GM21737 (cell line): ENCODE data around the gene SKIC2.
A peak's percentile ranks its signal among the peaks of the same experiment; 100 is the strongest.
"Not testable (repeated sequence)": the region's sequence is repeated elsewhere in the genome, so short reads cannot be mapped to it uniquely, and the experiment has no call there.

Experiments
- ATAC-seq: cut with Tn5 transposase; IDR thresholded peaks from one replicate; pipeline ENCODE4 v1.9.1; 2021; ENCODE audit warnings: mild to moderate bottlenecking, moderate library complexity; ENCODE audit not compliant: unreplicated experiment

SKIC2 gene

DNA sequence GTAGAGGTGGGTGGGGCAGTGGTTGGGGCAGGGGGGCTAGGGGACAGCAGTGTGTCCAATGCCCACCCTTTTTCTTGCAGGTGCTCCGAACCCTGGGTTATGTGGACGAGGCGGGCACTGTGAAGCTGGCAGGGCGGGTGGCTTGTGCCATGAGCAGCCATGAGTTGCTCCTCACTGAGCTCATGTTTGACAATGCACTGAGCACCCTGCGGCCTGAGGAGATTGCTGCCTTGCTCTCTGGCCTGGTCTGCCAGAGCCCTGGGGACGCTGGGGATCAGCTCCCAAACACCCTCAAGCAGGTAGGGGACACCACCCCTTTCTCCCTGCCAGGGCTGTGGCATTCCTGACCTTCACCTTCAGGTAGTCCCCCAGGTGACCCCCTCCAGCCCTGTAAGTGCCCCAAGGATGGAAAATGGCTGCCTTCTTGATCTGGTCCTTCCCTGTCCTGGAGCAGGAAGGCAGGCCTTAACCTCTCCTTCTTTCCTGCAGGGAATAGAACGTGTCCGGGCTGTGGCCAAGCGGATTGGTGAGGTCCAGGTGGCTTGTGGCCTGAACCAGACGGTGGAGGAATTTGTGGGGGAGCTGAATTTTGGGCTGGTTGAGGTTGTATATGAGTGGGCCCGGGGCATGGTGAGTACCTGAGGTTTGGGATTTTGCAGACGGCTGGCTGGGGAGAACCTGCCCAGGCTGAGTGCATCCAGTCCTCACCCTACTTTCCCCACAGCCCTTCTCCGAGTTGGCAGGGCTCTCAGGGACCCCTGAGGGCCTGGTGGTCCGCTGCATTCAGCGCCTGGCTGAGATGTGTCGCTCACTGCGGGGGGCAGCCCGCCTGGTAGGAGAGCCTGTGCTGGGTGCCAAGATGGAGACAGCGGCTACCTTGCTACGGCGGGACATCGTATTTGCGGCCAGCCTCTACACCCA, 10.1 kb downstream of the SKIC2 start:
- ATAC-seq = no peak

DNA sequence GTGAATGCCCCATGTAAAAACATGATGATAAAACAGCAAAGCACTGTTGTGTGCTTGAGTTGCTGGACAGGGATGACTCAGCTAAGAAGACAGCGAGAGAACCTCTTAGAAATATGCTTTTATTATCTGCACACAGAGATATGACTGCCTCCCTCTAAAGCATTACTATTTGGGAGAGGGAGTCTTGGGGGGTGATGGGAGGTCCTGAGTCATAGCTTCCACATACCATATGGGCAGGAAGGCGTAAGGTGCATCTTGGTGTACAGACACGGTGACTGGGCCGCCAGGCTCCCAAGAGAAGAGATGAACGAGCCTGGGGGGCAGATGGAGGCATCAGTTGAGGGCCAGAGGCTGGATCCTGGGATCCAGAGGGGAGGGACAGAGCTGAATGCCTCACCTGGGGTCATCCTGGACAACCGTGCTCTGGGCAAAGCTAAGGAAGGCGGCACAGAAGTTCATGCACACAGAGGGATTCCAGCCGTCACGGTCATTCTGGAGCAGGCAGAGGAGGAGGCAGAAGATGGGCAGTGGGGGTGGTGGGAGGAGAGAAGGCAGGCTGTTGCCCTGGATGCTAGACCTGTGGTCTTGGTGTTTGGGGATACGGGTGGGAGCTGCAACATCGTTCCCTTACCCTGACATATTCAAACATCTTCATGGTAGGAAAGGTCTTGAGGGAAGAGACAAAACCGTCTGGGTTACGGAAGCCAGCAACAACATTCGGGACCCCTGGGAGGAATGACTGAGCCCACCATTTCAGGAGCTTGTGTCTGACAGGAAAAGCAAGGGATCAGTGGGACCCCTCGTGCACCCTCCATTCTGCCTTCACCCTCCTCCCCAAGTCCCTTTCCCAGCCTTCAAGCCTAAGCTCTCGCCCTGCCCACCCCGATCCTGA, 11.0 kb downstream of the SKIC2 start:
- no peak for ATAC-seq

DNA sequence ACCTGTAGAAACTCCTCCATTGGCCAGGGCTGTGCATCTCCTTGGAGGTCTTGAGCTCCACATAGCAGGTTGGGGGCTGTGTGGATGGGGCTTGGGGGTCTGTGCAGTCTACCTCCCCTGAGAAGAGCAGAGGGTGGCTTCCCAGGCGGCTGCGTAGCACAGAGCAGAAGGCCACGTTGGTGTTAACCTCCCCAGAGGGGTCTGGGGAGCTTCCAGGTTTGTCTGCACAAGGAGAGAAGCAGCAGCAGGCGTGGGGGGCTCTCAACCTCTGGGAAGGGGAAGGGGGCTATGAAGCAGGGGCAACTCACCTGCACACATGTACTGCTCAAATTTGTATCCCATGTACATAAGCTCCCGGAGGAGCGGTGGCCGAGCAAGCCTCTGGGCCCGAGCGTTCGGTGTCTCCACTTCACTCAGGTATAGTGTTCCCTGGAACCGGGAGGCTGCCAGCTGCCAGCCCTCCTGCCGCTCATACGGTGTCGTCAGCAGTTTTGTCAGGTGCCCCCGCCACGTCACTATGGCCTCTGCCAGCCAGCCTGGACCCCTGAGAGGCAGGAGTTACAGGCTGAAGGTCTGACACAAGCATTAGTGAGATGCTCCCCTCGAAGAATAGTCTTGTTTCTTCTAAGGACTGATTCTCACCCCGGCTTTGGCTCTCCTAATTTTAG, 11.8 kb downstream of the SKIC2 start:
- ATAC-seq = no peak

DNA sequence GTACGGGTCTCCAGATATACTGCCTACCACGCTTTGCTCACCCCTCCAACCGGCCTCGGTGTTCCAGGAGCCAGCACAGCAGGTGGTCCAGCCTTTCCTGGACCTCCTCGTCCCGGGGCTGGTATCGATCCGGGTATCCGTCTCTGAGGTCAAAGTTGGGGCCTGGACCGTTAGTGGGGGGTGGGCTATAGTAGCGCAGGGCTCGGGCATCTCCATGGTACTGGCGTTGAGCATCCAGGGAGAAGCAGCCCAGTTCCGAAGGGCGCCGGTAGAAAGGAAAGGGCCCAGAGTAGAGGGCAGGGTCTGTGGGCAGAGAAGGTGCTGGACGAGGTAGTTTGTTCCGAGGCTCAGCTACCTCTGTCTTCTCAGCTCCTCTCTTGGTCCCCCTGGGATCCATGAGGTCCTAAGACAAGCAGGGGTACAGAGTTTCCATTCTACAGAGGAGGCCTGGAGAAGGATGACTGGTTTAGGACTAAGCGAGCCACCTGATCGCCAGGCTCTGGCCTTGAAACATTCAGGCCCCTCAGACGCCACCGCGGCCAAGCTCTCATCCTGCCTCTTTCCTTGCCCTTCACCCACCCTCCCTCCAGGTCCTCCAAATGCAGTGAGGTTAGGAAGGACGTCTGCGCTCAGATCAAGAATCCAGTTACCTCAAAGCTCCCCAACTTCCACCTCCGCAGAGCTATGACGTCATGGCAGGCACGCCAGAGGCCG, 12.5 kb downstream of the SKIC2 start:
- no peak for ATAC-seq

DNA sequence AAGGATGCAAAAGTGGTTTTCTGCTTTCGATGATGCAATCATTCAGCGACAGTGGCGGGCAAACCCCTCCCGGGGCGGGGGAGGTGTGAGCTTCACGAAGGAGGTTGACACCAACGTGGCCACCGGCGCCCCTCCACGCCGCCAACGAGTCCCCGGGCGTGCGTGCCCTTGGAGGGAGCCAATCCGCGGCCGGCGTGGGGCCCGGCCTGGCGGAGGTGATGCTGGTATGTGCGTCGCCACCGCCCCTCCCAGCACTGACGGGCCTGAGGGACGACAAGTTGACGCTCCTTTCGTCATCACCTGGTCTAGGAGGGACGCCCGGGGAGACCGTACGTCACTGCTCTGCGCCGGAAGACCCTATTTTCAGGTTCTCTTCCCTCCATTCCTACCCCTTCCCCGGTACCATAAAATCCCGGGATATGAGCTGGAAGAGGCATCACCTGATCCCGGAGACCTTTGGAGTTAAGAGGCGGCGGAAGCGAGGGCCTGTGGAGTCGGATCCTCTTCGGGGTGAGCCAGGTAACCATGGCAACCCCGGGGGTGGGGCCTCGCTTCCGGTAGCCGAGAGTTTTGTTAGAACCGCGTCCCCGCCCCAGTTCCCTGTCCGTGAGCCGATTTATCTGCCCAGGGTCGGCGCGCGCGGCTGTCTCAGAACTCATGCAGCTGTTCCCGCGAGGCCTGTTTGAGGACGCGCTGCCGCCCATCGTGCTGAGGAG, 13.2 kb downstream of the SKIC2 start, which contains the start of gene DXO:
Gene DXO (minus strand): TSS at position 146 of the 716 bp plus-strand sequence. CDS start 463 bp downstream, outside the sequence.
- peak; percentile 79 for ATAC-seq

DNA sequence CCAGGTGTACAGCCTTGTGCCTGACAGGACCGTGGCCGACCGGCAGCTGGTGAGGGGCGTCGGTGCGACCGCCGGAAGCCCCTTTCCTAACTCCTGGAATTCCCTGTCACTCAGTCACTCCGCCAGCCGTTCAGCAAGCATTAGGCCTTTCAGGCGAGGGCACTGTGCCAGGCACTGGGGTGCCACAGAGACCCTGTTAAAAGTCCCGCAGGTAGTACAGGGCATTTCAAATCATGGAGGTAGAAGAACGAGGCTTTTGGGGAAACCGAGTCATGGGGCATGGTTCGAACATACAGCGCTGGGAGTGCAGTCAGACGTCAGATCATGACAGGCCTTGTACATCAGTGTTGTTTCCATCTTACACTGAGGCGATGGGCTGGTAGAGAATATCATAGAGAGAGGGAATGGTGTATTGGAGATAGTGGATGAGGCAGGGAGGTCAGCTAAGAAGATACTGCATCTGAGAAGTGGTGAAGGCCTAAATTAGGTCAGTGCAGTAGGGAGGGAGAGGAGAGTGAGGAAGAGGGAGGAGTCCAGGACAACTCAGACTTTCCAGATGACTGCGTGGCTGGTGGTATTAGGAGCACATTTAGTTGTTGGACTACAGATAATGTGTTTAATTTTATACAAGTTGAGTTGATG, 13.9 kb downstream of the SKIC2 start:
- no peak for ATAC-seq

DNA sequence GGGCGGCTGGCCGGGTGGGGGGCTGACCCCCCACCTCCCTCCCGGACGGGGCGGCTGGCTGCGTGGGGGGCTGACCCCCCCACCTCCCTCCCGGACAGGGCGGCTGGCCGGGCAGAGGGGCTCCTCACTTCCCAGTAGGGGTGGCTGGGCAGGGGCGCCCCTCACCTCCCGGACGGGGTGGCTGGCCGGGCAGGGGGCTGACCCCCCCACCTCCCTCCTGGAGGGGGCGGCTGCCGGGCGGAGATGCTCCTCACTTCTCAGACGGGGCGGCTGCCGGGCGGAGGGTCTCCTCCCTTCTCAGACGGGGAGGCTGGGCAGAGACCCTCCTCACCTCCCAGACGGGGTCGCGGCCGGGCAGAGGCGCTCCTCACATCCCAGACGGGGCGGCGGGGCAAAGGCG, 17.1 kb downstream of the SKIC2 start:
- ATAC-seq = not testable (repeated sequence)

DNA sequence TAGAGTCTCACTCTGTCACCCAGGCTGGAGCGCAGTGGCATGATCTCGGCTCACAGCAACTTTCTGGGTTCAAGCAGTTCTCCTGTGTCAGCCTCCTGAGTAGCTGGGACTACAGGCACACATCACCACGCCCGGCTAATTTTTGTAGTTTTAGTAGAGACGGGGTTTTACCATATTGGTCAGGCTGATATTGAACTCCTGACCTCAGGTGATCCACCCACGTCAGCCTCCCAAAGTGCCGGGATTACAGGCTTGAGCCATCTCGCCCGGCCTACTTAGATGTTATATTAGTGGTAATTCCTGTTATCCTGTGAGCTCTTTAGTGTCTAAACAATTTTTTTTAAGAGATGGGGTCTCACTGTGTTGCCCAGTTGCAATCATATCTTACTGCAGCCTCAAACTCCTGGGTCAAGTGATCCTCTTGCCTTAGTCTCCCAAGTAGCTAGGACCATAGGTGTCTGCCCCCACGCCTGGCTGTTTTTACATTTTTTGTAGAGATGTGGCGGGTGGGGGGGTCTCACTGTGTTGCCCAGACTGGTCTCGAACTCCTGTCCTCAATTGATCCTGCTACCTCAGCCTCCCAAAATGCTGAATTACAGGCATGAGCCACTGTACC, 18.9 kb downstream of the SKIC2 start:
- no peak for ATAC-seq

DNA sequence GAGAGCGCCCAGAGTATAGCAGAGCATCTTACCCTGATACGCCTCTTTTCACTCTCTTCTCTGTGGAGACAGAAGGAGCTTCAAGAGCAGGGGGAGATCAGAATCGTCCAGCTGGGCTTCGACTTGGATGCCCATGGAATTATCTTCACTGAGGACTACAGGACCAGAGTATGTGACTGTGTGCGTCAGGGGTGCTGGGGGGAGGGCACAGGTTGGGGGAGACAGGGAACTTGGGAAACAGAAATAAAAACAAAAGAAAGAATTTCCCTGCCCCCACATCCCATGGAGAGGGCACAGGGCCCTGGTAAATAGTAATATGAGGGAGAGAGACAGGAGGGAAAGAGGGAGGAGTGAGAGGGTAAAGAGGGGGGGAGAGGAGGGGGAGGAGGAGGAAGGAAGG, 19.9 kb downstream of the SKIC2 start:
- no peak for ATAC-seq

DNA sequence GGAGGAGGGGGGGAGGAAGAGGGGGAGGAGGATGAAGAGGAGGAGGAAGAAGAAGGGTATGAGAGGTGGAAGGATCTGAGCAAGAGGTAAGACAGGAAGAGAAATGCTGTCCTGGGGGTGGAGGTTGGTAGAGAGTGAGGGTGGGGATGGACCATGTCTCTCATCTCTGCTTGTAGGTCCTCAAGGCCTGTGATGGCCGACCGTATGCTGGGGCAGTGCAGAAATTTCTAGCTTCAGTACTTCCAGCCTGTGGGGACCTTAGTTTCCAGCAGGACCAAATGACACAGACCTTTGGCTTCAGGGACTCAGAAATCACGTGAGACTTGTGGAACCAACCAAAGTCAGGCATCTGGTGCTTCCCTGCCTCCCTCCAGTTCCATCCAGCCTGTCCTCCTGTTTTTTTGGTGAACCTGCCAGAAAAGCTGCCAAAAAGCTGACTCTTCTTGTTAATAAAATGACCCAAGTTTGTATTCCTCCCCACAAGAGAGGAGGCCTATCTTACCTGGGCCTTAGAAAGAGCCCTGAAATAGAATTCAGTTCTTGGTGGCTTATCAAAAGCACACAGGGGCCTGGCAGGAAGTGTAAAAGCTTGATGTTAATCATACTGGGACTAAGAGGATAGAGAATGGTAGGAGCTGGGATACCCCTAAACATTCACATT, 20.4 kb downstream of the SKIC2 start:
- no peak for ATAC-seq

DNA sequence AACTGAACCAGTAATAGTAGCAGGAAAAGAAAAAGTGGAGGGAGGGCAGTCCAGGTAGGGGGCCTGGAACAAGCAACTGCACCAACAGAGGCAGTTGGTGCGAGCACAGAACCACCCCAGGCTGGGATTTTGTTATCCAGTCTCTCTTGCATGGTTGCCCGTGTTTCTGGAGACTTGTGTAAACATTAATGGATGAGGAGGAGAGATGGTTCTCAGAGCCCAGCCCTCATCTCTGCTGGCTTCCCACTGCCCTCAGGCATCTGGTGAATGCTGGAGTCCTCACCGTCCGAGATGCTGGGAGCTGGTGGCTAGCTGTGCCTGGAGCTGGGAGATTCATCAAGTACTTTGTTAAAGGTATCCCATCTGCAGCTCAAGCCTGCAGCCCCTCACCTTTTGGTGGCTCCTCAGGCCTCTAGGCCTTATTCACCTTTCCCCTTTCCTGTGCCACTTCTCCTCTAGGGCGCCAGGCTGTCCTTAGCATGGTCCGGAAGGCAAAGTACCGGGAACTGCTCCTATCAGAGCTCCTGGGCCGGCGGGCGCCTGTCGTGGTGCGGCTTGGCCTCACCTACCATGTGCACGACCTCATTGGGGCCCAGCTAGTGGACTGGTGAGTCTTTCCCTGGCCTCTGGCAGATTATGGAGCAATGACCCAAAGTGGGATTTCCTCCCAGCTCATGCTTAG, 21.4 kb downstream of the SKIC2 start:
- not testable (repeated sequence) for ATAC-seq

DNA sequence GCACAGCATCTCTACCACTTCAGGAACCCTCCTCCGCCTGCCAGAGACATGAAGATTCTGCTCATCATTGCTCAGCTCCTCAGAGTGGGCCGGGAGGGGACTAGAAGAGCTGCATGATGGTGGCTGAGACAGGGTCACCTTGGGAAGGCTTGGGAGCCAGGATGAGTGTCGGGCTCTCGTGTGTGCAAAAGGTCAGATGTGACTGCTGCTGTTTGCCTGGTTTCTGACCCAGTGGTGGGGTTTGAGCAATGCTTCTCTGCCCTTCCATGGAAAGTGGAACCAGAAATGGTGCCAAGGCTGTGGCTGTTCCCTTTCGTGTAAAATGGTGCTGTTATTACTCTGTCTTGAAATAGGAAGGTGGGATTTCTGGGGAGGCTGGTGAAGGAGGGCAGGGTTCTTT, 22.0 kb downstream of the SKIC2 start:
- not testable (repeated sequence) for ATAC-seq

DNA sequence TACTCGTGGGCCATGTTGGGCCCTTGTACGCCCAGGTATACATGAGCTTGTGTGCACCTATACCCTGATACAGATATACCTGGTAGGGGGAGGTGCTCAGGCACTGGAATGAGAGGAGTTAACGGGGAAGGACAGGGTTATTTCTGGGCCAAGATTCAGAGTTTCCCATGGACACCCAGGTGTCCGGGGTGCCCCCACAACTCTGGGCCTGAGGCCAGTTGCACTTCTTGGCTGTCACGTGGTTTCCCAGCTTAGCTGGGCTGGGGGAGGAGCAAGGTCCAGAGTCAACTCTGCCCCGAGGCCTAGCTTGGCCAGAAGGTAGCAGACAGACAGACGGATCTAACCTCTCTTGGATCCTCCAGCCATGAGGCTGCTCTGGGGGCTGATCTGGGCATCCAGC, 22.8 kb downstream of the SKIC2 start, which contains the start of gene C4A:
Gene C4A (plus strand): TSS at position 314 of the 400 bp plus-strand sequence. CDS start 51 bp downstream, at position 365.
- ATAC-seq = not testable (repeated sequence)

DNA sequence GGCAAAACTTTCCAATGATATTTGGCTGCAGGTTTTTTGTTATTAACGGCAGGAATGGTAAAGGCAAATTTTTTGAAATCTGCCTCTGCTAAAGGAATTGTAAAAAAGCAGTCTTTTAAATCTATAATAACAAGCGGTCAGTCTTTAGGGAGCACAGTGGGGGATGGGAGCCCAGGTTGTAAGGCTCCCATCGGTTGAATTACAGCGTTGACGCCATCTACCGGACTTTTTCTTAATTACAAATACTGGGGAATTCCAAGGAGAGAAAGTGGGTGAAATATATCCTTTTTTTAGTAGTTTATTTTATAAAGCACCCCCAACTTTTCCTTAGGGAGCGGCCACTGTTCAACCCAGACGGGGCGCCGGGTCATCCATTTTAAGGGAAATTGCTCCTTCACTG, 30.4 kb downstream of the SKIC2 start:
- not testable (repeated sequence) for ATAC-seq

DNA sequence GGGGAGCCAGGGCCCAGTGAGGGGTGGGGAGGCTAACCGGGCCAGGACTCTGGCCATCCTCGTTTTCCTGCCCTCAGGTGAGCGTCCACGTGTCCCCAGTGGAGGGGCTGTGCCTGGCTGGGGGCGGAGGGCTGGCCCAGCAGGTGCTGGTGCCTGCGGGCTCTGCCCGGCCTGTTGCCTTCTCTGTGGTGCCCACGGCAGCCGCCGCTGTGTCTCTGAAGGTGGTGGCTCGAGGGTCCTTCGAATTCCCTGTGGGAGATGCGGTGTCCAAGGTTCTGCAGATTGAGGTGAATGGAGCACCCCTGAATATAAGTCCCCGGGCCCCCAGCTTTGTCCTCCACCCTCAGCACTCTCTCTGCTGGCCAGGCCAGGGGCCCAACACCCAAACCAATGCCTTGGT, 35.4 kb downstream of the SKIC2 start:
- ATAC-seq = not testable (repeated sequence)

DNA sequence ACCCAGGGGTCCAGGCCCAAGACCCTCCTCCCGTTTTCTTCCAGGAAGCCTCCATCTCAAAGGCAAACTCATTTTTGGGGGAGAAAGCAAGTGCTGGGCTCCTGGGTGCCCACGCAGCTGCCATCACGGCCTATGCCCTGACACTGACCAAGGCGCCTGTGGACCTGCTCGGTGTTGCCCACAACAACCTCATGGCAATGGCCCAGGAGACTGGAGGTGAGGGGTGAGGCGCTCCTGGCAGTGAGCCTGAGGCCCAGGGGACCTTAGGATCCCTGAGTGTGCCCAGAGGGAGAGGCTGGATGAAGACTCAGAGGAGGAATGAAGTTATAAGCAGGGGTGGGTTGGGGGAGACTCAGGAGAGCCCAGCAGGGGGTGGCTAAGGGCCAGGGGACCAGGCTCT, 37.4 kb downstream of the SKIC2 start:
- ATAC-seq = not testable (repeated sequence)

DNA sequence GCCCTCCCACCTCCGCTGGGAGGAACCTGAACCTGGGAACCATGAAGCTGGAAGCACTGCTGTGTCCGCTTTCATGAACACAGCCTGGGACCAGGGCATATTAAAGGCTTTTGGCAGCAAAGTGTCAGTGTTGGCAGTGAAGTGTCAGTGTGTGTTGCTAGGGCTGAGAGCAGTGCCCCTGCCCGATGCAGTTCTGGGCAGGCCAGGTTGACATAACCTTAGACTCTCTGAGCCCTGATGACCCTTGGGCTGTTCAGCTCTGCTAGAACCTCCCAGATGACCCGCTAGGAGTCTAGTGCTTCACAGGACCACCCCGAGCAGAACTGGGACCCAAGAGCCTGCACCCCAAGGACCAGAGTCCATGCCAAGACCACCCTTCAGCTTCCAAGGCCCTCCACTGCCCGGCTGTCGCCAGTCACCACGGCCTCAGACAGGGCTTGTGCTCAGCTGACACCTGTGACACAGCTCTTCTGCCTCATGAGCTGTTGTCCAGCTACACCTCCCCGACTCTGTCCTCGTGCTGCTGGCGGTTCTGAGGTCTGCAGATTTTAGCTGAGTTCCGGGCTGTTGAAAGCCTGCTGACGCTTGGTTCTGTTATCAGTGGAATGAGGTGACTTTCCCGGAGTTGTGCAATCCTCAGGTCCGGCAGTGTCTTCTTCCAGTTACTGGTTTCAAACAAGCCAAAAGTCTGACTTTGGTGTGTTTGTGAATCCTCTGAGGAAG, 43.7 kb downstream of the SKIC2 start:
- ATAC-seq = not testable (repeated sequence)
